Mucosa of stomach (tissue), 1 donor: ENCODE measurements around the gene PLEKHB2.
"Not testable (repeated sequence)": the region's sequence is repeated elsewhere in the genome, so short reads cannot be mapped to it uniquely, and the experiment has no call there.

Experiments used
- H3K27me3 ChIP-seq: one replicate; pipeline ENCODE4 v1.7.0; 2013; ENCODE audit warnings: mild to moderate bottlenecking, low read length; ENCODE audit not compliant: control insufficient read depth, insufficient read depth
- H3K36me3 ChIP-seq: one replicate; pipeline ENCODE4 v1.7.0; 2013; ENCODE audit warnings: low read length; ENCODE audit not compliant: control insufficient read depth, insufficient read depth
- H3K4me1 ChIP-seq: one replicate; pipeline ENCODE4 v1.7.0; 2013; ENCODE audit warnings: mild to moderate bottlenecking, low read length; ENCODE audit not compliant: control insufficient read depth, insufficient read depth
- H3K4me3 ChIP-seq: one replicate; pipeline ENCODE4 v1.7.0; 2013; ENCODE audit warnings: low read length
- H3K9ac ChIP-seq: one replicate; pipeline ENCODE4 v1.7.0; 2013; ENCODE audit warnings: mild to moderate bottlenecking, low read length, moderate library complexity
- H3K9me3 ChIP-seq: one replicate; pipeline ENCODE4 v1.7.0; 2013; ENCODE audit warnings: mild to moderate bottlenecking, low read length, moderate library complexity; ENCODE audit not compliant: control insufficient read depth
- donor health status: Pancreatic carcinoma.

Gene PLEKHB2

GRCh38 chr2:131105156-131105949 is at the start of gene PLEKHB2:
PLEKHB2 (plus strand) TSS chr2:131105336; CDS start chr2:131120942, 15,606 bp downstream.
- peak within 1 kb of the TSS; percentile 95 for H3K9ac ChIP-seq
- H3K36me3 ChIP-seq, result no peaks in the 10 kb centered on the region
- peak within 1 kb of the TSS; percentile 72 for H3K4me3 ChIP-seq
- no peaks in the 10 kb centered on the region for H3K9me3 ChIP-seq
- H3K27me3 ChIP-seq, result no peaks in the 10 kb centered on the region
- H3K4me1 ChIP-seq, result peaks cover 20% of the 10 kb centered on the region

- no peak overlapping the region for H3K4me3 ChIP-seq
- no peaks in the 10 kb centered on the region for H3K9me3 ChIP-seq
- no peaks in the 10 kb centered on the region for H3K4me1 ChIP-seq
- no peak overlapping the region for H3K9ac ChIP-seq
- no peaks in the 10 kb centered on the region for H3K27me3 ChIP-seq
- H3K36me3 ChIP-seq, result peaks cover 17% of the 10 kb centered on the region
Observed at GRCh38 chr2:131056204-131056931, 48.8 kb upstream of the PLEKHB2 start.

GRCh38 chr2:131056932-131057287 is 48.2 kb upstream of the PLEKHB2 start:
- no peak overlapping the region for H3K9ac ChIP-seq
- H3K27me3 ChIP-seq, result no peaks in the 10 kb centered on the region
- H3K4me1 ChIP-seq, result no peaks in the 10 kb centered on the region
- H3K36me3 ChIP-seq, result peaks cover 14% of the 10 kb centered on the region
- no peaks in the 10 kb centered on the region for H3K9me3 ChIP-seq
- H3K4me3 ChIP-seq, result no peak overlapping the region

GRCh38 chr2:131058214-131058843 is 46.8 kb upstream of the PLEKHB2 start:
- Histone ChIP-seq H3K36me3 (peaks cover 5% of the 10 kb centered on the region), H3K9me3 (no peaks in the 10 kb centered on the region), H3K4me3 (no peak overlapping the region), H3K9ac (no peak overlapping the region), H3K27me3 (no peaks in the 10 kb centered on the region), H3K4me1 (no peaks in the 10 kb centered on the region)

GRCh38 chr2:131058920-131059319 is 46.2 kb upstream of the PLEKHB2 start:
- Histone ChIP-seq H3K36me3 (peaks cover 5% of the 10 kb centered on the region), H3K9ac (no peak overlapping the region), H3K4me3 (no peak overlapping the region), H3K4me1 (no peaks in the 10 kb centered on the region), H3K9me3 (no peaks in the 10 kb centered on the region), H3K27me3 (no peaks in the 10 kb centered on the region)

- Histone ChIP-seq H3K9me3 (no peaks in the 10 kb centered on the region), H3K4me3 (no peak overlapping the region), H3K4me1 (no peaks in the 10 kb centered on the region), H3K27me3 (no peaks in the 10 kb centered on the region), H3K36me3 (peaks cover 4% of the 10 kb centered on the region), H3K9ac (no peak overlapping the region)
Observed at GRCh38 chr2:131063501-131064283, 41.4 kb upstream of the PLEKHB2 start.

GRCh38 chr2:131064589-131065512 is 40.3 kb upstream of the PLEKHB2 start:
- Histone ChIP-seq H3K4me3 (no peak overlapping the region), H3K9me3 (no peaks in the 10 kb centered on the region), H3K4me1 (no peaks in the 10 kb centered on the region), H3K36me3 (peaks cover 4% of the 10 kb centered on the region), H3K27me3 (no peaks in the 10 kb centered on the region), H3K9ac (no peak overlapping the region)

GRCh38 chr2:131067465-131068125 is 37.5 kb upstream of the PLEKHB2 start:
- H3K4me3 ChIP-seq, result no peak overlapping the region
- no peaks in the 10 kb centered on the region for H3K9me3 ChIP-seq
- H3K9ac ChIP-seq, result no peak overlapping the region
- H3K36me3 ChIP-seq, result peaks cover 4% of the 10 kb centered on the region
- H3K27me3 ChIP-seq, result no peaks in the 10 kb centered on the region
- H3K4me1 ChIP-seq, result no peaks in the 10 kb centered on the region

GRCh38 chr2:131068172-131068571 is 37.0 kb upstream of the PLEKHB2 start:
- H3K4me3 ChIP-seq, H3K36me3 ChIP-seq, H3K9ac ChIP-seq, H3K9me3 ChIP-seq, H3K27me3 ChIP-seq, H3K4me1 ChIP-seq: not testable (repeated sequence)

GRCh38 chr2:131075578-131075977 is 29.6 kb upstream of the PLEKHB2 start:
- H3K36me3 ChIP-seq, H3K9ac ChIP-seq, H3K4me3 ChIP-seq, H3K9me3 ChIP-seq, H3K27me3 ChIP-seq: not testable (repeated sequence)
- H3K4me1 ChIP-seq, result peaks cover 24% of the 10 kb centered on the region

GRCh38 chr2:131076707-131077106 is 28.4 kb upstream of the PLEKHB2 start:
- Histone ChIP-seq H3K9me3 (no peaks in the 10 kb centered on the region), H3K4me3 (no peak overlapping the region), H3K36me3 (no peaks in the 10 kb centered on the region), H3K4me1 (peaks cover 24% of the 10 kb centered on the region), H3K27me3 (no peaks in the 10 kb centered on the region), H3K9ac (no peak overlapping the region)
